ENCODE data around the gene PRRC2A. TPM values are rescaled to one million over a fixed set of nuclear protein-coding genes. Genes with fewer than 3 reads are reported as not detected.

Gene PRRC2A
- total RNA-seq, 8 experiments from 2014 or later = 53.2 to 259 (median 92.0) TPM

DNA sequence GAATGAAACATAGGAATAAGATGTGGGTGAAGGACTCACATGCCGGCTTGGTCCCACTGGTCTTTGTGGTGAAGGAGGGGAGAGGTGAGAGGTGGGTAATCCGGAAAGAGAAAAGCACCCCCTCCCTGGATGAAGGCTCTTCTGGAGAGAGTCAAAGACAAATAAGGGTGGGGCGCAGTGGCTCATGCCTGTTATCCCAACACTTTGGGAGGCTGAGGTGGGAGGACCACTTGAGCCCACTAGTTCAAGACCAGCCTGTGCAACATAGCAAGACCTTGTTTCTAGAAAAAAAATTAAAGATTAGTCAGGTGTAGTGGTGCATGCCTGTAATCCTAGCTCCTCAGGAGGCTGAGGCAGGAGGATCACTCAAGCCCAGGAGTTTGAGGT is 41.4 kb upstream of the PRRC2A start:
- Histone ChIP-seq H3K27ac (no peak overlapping the region), H3K4me1 (replicated peaks in 1 of 2) (peaks cover 0 to 6% of the 10 kb centered on the region in 2 donors), H3K4me3 (no peak overlapping the region)
- ATAC-seq (replicated peaks in 6 of 8) = no peak
- 60 to 100% (median 97%) methylated on average over 1 to 3 of the region's 3 CpGs; no CpG with 5 or more reads in 4 of the 10 experiments for WGBS, 10 experiments
- in situ Hi-C loops (cut with MboI; ENCODE audit: low pct_unique_long_range_greater_than_20kb in 2 of 9, low sequenced_read_pairs in 9 of 9, unreplicated experiment in 9 of 9) = no loop called here

DNA sequence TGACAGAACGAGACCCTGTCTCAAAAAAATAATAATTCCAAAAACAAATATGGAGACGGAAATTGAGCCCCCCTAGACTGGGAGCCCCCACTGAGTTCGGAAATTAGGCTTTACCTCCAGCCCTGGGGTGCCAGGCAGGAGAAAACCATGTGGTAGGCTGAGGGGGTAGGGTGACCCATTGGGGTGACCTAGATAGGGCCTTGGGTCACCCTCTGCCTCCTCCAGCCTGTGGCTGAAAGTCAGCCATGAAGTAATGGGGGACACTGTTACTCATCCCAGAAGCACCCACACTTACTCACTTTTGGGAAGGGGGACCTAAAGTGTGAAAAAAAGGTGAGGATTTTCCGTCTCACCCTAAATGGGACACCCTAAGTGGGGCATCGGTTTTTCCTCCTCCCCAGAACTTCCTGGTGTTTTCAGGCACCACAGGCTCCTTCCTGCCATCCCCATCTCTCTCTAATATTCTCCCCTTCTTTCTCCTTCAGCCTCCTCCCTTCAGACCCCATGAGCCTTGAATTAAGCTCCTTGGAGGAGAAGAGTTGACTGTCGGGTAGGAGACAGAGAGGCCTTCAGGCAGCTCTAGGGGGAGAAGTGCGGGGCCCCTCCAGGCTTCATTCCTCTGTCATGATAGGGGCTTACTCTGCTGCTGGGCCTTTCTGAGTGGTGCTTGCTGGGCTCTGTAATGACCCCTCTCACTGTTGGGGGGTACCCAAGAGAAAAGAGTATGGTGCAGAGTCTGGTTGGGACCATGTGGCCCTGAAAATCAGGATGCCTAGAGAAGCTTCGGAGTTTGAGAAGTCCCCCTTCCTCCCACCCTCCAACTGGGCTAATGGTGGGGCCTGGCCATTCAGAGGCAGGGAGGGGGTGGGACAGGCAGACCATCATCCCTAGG is 40.7 kb upstream of the PRRC2A start:
- Histone ChIP-seq H3K4me3 (no peak overlapping the region), H3K27ac (no peak overlapping the region), H3K4me1 (replicated peaks in 1 of 2) (peaks cover 0 to 6% of the 10 kb centered on the region in 2 donors)
- no peak for ATAC-seq (replicated peaks in 6 of 8)
- 50 to 100% (median 84%) methylated on average over 1 to 3 of the region's 8 CpGs; no CpG with 5 or more reads in 2 of the 10 experiments for WGBS, 10 experiments
- in situ Hi-C loops (cut with MboI; ENCODE audit: low pct_unique_long_range_greater_than_20kb in 2 of 9, low sequenced_read_pairs in 9 of 9, unreplicated experiment in 9 of 9) = no loop called here

DNA sequence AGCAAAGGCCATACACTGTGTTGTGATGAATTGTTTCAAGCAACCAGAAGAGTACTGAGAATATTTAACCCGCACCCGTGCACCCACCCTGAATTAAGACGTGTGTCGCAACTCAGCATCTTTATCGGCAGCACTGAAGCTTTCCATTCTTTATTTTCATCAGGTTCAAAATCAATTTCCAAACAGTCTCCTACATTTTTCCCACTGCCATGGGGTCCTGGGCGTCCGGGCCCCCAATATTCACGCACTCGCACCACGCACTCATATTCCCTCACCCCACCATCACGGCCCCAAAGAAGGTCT is 40.1 kb upstream of the PRRC2A start:
- peaks cover 0 to 6% of the 10 kb centered on the region in 2 donors for H3K4me1 ChIP-seq (replicated peaks in 1 of 2)
- peak overlapping the region; percentile 40 to 51 (median 43) for H3K4me3 ChIP-seq
- 0 to 100% (median 71%) methylated on average over 1 to 7 of the region's 11 CpGs; no CpG with 5 or more reads in 4 of the 10 experiments for WGBS, 10 experiments
- in situ Hi-C loops (cut with MboI; ENCODE audit: low pct_unique_long_range_greater_than_20kb in 2 of 9, low sequenced_read_pairs in 9 of 9, unreplicated experiment in 9 of 9) = no loop called here
- ATAC-seq (replicated peaks in 6 of 8) = no peak
- no peak overlapping the region for H3K27ac ChIP-seq

DNA sequence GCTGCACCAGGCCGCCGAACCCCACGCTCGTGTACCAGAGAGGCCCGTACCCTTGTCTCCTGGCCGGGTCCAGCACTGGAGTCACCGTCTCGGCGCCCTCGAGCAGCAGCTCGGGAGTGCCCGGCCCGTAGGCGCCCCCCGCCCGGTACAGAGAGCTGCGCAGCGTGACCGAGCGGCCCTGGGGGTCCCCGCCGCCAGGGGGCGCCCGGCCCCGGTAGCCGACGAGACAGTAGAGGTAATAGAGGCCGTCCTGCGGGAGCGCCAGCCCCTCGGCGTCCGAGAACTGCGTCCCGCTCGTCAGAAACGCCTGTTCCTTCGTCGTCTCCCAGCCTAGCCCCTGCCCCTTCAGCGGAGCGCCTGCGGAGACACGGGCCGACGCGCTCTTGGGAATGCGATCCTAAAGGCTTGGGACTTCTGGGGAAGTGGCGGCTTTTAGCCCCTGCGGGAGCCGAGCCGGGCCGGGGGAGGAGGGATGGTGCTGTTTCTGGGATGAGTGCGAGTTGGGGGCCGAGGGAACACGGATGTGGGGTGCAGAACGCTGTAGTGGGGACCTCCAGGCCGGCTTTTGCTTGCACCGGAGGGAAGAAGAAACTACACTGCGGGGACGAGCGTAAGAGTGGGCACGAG is 39.6 kb upstream of the PRRC2A start:
- peak; percentile 97 to 99 (median 99) for ATAC-seq (replicated peaks in 6 of 8)
- H3K4me3 ChIP-seq = peak overlapping the region; percentile 40 to 51 (median 43)
- peaks cover 0 to 6% of the 10 kb centered on the region in 2 donors for H3K4me1 ChIP-seq (replicated peaks in 1 of 2)
- in situ Hi-C loops (cut with MboI; ENCODE audit: low pct_unique_long_range_greater_than_20kb in 2 of 9, low sequenced_read_pairs in 9 of 9, unreplicated experiment in 9 of 9) = no loop called here
- H3K27ac ChIP-seq = no peak overlapping the region
- 0 to 11% (median 2%) methylated on average over 4 to 26 of the region's 62 CpGs; no CpG with 5 or more reads in 4 of the 10 experiments for WGBS, 10 experiments

DNA sequence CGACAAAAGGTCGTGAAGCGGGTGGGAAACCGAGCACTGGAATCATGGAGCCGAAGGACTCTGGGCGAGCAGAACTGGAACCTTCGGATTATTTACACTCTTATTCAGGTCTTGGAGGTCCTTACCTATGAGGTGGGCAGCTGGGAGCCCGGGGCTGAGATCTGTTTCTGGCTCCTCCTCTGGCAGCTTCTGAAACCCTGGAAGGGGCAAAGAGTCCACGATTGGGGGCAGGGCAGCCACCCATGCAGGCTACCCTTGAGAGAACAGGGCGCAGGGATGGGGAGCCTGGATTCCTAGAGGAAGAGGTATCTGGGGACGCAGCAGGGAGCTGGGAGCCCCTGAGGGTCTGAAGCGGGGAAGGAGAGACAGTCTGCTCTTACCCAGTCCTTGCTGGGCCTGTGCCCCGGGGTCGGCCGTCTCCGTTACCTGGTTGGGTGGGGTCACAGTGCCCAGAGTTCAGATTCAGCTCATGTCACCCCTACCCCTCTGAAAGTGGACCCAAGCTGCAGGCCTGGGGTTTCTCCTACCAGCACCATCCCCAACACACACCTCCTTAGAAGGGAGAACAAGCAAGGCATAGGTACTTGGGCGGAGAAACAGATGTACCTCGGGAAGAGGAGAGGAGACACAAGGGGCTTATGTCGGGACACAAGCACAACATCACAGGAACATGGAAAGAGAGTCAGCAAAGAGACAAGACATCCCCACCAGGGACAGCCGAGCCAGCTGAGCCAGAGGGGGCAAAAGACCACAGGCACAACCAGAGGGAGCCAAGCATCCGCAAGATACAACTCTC is 38.9 kb upstream of the PRRC2A start:
- H3K4me1 ChIP-seq (replicated peaks in 1 of 2) = peaks cover 0 to 6% of the 10 kb centered on the region in 2 donors
- 3 to 100% (median 14%) methylated on average over 1 to 10 of the region's 21 CpGs; no CpG with 5 or more reads in 2 of the 10 experiments for WGBS, 10 experiments
- H3K4me3 ChIP-seq = peak overlapping the region; percentile 40 to 51 (median 43)
- in situ Hi-C loops (cut with MboI; ENCODE audit: low pct_unique_long_range_greater_than_20kb in 2 of 9, low sequenced_read_pairs in 9 of 9, unreplicated experiment in 9 of 9) = no loop called here
- no peak overlapping the region for H3K27ac ChIP-seq
- peak in 2 of 8 experiments; percentile 6 for ATAC-seq (replicated peaks in 6 of 8)

DNA sequence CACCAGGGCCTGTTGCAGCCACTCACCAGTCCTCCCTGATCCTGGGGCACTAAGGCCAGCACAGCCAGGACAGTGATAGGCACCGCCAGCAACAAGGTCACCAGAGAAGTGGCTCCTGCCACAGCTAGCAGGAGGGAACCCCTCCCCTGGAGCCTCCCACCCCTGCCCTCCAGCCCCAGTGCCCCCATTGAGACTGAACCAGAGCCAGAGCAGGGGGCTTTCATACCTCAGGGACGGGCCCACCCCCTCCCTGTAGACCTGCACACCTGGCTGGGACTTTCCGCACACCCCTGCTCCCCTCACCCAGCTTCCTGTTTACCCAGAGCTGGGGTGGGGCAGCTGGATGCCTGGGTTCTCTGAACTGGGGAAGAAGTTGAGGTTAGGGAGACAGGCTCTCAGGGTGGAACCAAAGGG is 38.3 kb upstream of the PRRC2A start, which contains the start of gene LTB:
TSS of gene LTB (minus strand) at position 195 of the 414 bp plus-strand sequence. CDS start at position 188, 7 bp downstream.
- no peak within 1 kb of the TSS for H3K27ac ChIP-seq
- in situ Hi-C loops (cut with MboI; ENCODE audit: low pct_unique_long_range_greater_than_20kb in 2 of 9, low sequenced_read_pairs in 9 of 9, unreplicated experiment in 9 of 9) = no loop called here

DNA sequence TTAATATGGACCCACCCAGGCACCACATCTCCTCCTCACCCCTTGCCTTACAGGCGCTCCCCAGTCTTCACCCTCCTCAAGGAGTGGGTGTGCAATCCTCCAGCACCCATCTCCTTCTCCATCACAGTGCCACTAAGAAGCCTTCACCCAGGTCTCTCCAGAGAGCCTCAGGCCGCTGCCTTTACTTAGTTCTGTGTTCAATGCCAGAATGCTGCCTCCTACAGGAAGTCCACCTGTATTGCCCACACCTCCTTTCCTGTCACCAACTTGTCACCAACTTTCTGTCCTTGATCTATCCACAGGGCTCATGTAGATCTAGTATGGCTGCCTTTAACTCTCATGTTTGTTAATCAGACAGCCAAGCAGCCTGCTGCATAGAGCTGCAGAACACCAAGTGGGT is 35.0 kb upstream of the PRRC2A start:
- ATAC-seq (replicated peaks in 6 of 8) = no peak
- in situ Hi-C loops (cut with MboI; ENCODE audit: low pct_unique_long_range_greater_than_20kb in 2 of 9, low sequenced_read_pairs in 9 of 9, unreplicated experiment in 9 of 9) = no loop called here
- Histone ChIP-seq H3K4me1 (replicated peaks in 1 of 2) (peaks cover 3 to 6% of the 10 kb centered on the region in 2 donors), H3K27ac (no peak overlapping the region), H3K4me3 (no peak overlapping the region)
- 0 to 100% (median 58%) methylated on average over 1 to 2 of the region's 2 CpGs; no CpG with 5 or more reads in 6 of the 10 experiments for WGBS, 10 experiments

More for the DNA sequence above, 38.3 kb upstream of the PRRC2A start, which contains the start of gene LTB:
- Histone ChIP-seq H3K4me3 (peak within 1 kb of the TSS; percentile 40 to 51 (median 43)), H3K4me1 (replicated peaks in 1 of 2) (peaks cover 2 to 6% of the 10 kb centered on the region in 2 donors)
- ATAC-seq (replicated peaks in 6 of 8) = no peak
- no CpG with 5 or more reads among the region's 3 CpGs for WGBS, 10 experiments

DNA sequence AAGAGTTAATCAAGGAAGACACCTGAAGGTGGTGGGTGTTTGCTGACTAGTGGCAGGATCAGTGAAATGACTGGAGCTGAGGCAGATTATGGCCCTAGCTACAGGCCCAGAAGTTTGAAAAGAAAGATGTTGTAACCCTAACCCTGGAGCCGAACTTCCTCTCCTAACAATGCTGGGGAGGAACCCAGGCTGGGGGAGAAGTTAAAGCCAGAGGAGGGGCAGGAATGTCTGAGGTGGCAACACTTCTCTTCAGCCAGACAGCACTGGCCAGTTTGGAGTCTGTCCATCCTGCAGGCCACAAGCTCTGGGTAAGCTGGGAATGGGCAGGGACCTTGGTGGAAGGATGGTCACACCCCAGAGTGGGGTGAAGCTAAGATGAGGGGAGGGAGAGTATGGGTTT is 34.5 kb upstream of the PRRC2A start, which contains the start of gene LST1:
TSS of gene LST1 (plus strand) at position 270 of the 400 bp plus-strand sequence. CDS start 1,023 bp downstream, outside the sequence.
- in situ Hi-C loops (cut with MboI; ENCODE audit: low pct_unique_long_range_greater_than_20kb in 2 of 9, low sequenced_read_pairs in 9 of 9, unreplicated experiment in 9 of 9) = no loop called here

DNA sequence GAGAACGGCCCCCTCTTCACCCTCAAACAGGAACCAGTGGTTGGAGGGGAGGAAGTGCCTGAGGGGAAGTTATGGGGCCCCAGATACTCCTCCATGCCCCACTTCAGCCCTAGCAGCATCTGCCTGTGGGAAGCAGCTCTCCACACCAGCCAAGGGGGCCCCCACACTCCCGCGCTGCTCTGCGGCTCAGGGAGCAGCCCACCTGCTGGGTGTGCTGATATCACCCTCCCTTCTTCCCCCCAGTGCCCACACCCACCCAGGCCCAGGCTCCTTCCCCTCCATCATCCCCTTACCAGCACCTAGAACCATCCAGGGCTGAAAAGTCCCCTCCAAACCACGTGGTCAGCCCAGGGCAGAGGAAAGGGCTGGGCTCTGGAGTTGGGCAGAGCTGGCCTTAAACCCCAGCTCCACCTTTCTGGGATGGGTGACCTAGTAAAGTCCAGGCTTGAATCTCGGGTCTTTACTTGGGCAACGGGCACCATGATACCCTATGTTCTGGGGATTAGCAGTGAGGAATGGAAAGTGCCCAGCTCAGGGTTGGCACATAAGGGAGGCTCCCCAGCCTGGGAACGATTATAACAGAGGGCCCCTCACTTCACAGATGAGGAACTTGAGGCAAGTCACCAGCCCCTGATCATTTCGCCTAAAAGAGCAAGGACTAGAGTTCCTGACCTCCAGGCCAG is 33.8 kb upstream of the PRRC2A start:
- Histone ChIP-seq H3K4me1 (replicated peaks in 1 of 2) (peaks cover 1 to 3% of the 10 kb centered on the region in 2 donors), H3K4me3 (no peak overlapping the region), H3K27ac (no peak overlapping the region)
- WGBS, 10 experiments = 20 to 93% (median 50%) methylated on average over 1 to 3 of the region's 9 CpGs; no CpG with 5 or more reads in 3 of the 10 experiments
- in situ Hi-C loops (cut with MboI; ENCODE audit: low pct_unique_long_range_greater_than_20kb in 2 of 9, low sequenced_read_pairs in 9 of 9, unreplicated experiment in 9 of 9) = no loop called here
- ATAC-seq (replicated peaks in 6 of 8) = no peak

More for the DNA sequence above, 34.5 kb upstream of the PRRC2A start, which contains the start of gene LST1:
- H3K4me1 ChIP-seq (replicated peaks in 1 of 2) = peaks cover 3 to 6% of the 10 kb centered on the region in 2 donors
- no peak within 1 kb of the TSS for H3K4me3 ChIP-seq
- WGBS, 10 experiments = 63 to 80% (median 67%) methylated on average over 1 of the region's 1 CpG; no CpG with 5 or more reads in 7 of the 10 experiments
- peak in 1 of 8 experiments; percentile 12 for ATAC-seq (replicated peaks in 6 of 8)
- no peak within 1 kb of the TSS for H3K27ac ChIP-seq

DNA sequence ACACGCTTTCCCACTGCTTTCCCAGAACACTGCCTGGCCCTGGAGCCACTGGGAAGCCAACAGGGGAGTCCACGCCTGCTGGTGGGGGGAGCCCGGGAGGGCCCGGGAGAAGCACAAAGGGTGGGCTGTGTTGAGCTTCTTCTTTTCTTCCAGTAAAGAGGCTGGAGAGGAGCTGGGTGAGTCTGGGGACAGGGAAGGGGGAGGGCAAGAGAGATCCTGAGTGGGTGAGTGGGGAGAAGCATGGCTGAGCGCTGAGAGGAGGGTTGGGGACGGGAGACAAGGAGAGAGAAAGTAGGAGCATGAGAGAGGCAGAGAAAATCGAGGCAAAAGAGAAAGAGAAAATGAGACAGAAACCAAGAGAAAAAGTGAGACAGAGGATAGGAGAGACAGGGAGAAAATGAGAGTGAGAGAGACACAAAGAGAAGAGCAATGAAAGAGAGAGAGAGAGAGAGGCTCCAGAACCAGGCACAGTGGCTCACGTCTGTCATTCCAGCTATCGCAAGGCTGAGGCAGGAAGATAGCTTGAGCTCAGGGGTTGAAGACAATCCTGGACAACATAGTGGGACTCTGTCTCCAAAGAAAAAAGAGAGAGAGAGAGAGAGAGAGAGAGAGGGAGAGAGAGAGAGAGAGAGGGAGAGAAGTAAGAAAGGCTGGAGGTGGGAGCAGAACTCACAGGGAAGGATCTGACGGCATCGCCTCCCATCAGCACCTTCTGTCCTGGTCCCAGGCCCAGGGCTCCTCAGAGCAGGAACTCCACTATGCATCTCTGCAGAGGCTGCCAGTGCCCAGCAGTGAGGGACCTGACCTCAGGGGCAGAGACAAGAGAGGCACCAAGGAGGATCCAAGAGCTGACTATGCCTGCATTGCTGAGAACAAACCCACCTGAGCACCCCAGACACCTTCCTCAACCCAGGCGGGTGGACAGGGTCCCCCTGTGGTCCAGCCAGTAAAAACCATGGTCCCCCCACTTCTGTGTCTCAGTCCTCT is 32.4 kb upstream of the PRRC2A start:
- WGBS, 10 experiments = 49 to 93% (median 67%) methylated on average over 1 to 7 of the region's 12 CpGs; no CpG with 5 or more reads in 2 of the 10 experiments
- in situ Hi-C loops (cut with MboI; ENCODE audit: low pct_unique_long_range_greater_than_20kb in 2 of 9, low sequenced_read_pairs in 9 of 9, unreplicated experiment in 9 of 9) = no loop called here
- Histone ChIP-seq H3K4me3 (no peak overlapping the region), H3K4me1 (replicated peaks in 1 of 2) (peaks cover 0 to 3% of the 10 kb centered on the region in 2 donors), H3K27ac (no peak overlapping the region)
- peak in 5 of 8 experiments; percentile 19 to 79 (median 39) for ATAC-seq (replicated peaks in 6 of 8)

Data from motor neuron (in vitro differentiated cells).